Neural cell (in vitro differentiated cells): Measurements from ENCODE around the gene SETX. TPM values are rescaled to one million over a fixed set of nuclear protein-coding genes. Genes with fewer than 3 reads are reported as not detected.

Source experiments
- H2AFZ ChIP-seq: fragments of 200-600, 300-800 bp; sonication (generic), shearing (Covaris generic); 2 replicates; pipeline ENCODE4 v1.6.0; 2014; ENCODE audit warnings: low read depth, mild to moderate bottlenecking, antibody characterized with exemption, low read length, moderate library complexity
- H3F3A ChIP-seq: fragments of 200-600 bp; shearing (Covaris generic); 2 replicates; pipeline ENCODE4 v1.6.1; 2016; ENCODE audit warnings: mild to moderate bottlenecking, moderate library complexity, mixed read lengths, antibody characterized with exemption, low read length; ENCODE audit not compliant: insufficient read depth, poor library complexity, severe bottlenecking
- H3K27ac ChIP-seq: fragments of 200-600, 300-800 bp; sonication (generic), shearing (Covaris generic); 2 replicates; pipeline ENCODE4 v1.5.1; 2014; ENCODE audit warnings: mild to moderate bottlenecking, low read length, moderate library complexity
- H3K27me3 ChIP-seq: fragments of 300-800, 200-600 bp; sonication (generic), shearing (Covaris generic); 2 replicates; pipeline ENCODE4 v1.6.0; 2014; ENCODE audit warnings: mild to moderate bottlenecking, low read depth, low read length, moderate library complexity; ENCODE audit not compliant: insufficient read depth
- H3K36me3 ChIP-seq: fragments of 300-800, 200-600 bp; sonication (generic), shearing (Covaris generic); 2 replicates; pipeline ENCODE4 v1.5.1; 2014; ENCODE audit warnings: mild to moderate bottlenecking, antibody characterized with exemption, low read length, moderate library complexity; ENCODE audit not compliant: insufficient read depth
- H3K4me2 ChIP-seq: fragments of 300-800, 200-600 bp; sonication (generic), shearing (Covaris generic); 2 replicates; pipeline ENCODE4 v1.6.0; 2014; ENCODE audit warnings: mild to moderate bottlenecking, low read length
- H3K4me3 ChIP-seq: fragments of 300-800, 200-600 bp; sonication (generic), shearing (Covaris generic); 2 replicates; pipeline ENCODE4 v1.5.1; 2014; ENCODE audit warnings: mild to moderate bottlenecking, low read length, moderate library complexity
- H3K79me2 ChIP-seq: fragments of 200-600 bp; shearing (Covaris generic); replicated peaks from 2 replicates; pipeline ENCODE4 v1.6.0; 2014; ENCODE audit warnings: mild to moderate bottlenecking, low read length, moderate library complexity; ENCODE audit not compliant: insufficient read depth
- H3K9ac ChIP-seq: fragments of 300-800, 200-600 bp; sonication (generic), shearing (Covaris generic); 2 replicates; pipeline ENCODE4 v1.6.1; 2016; ENCODE audit warnings: mild to moderate bottlenecking, low read length, mixed read lengths
- H3K9me2 ChIP-seq: fragments of 200-600 bp; shearing (Covaris generic); 2 replicates; pipeline ENCODE4 v1.6.1; 2016; ENCODE audit warnings: mild to moderate bottlenecking, low read length, mixed read lengths; ENCODE audit not compliant: insufficient read depth
- H3K9me3 ChIP-seq: fragments of 200-600, 300-800 bp; sonication (generic), shearing (Covaris generic); 2 replicates; pipeline ENCODE4 v1.6.1; 2016; ENCODE audit warnings: mild to moderate bottlenecking, mixed run types, low read length, moderate library complexity, mixed read lengths
- H4K20me1 ChIP-seq: fragments of 200-600 bp; shearing (Covaris generic); 2 replicates; pipeline ENCODE4 v1.6.1; 2016; ENCODE audit warnings: mild to moderate bottlenecking, mixed run types; ENCODE audit not compliant: insufficient read depth
- CTCF ChIP-seq: fragments of 450-650 bp; IDR thresholded peaks from 2 replicates; pipeline ENCODE4 v1.5.1; 2014; ENCODE audit warnings: antibody characterized with exemption, mild to moderate bottlenecking, moderate library complexity; ENCODE audit not compliant: poor library complexity, severe bottlenecking
- EP300 ChIP-seq: fragments of 450-650 bp; conservative IDR thresholded peaks from 2 replicates; pipeline ENCODE4 v1.6.1; 2014; ENCODE audit warnings: antibody characterized with exemption, mild to moderate bottlenecking, moderate library complexity; ENCODE audit not compliant: poor library complexity, severe bottlenecking
- EZH2 ChIP-seq: fragments of 200-600, 300-800 bp; shearing (Covaris generic), sonication (generic); IDR thresholded peaks from 2 replicates; pipeline ENCODE4 v1.6.1; 2014; ENCODE audit warnings: antibody characterized with exemption, low read length, borderline replicate concordance, mild to moderate bottlenecking; ENCODE audit not compliant: insufficient read depth, poor library complexity, severe bottlenecking
- MXI1 ChIP-seq: fragments of 450-650 bp; conservative IDR thresholded peaks from 2 replicates; pipeline ENCODE4 v1.6.1; 2014; ENCODE audit warnings: antibody characterized with exemption, mild to moderate bottlenecking; ENCODE audit not compliant: poor library complexity, severe bottlenecking
- POLR2AphosphoS5 ChIP-seq: IDR thresholded peaks from 2 replicates; pipeline ENCODE4 v1.6.1; 2012
- RAD21 ChIP-seq: fragments of 450-650 bp; conservative IDR thresholded peaks from 2 replicates; pipeline ENCODE4 v1.6.1; 2014; ENCODE audit warnings: antibody characterized with exemption, mild to moderate bottlenecking, moderate library complexity
- REST ChIP-seq: IDR thresholded peaks from 2 replicates; pipeline ENCODE4 v1.6.1; 2012; ENCODE audit warnings: borderline replicate concordance
- SMC3 ChIP-seq: fragments of 450-650 bp; conservative IDR thresholded peaks from 2 replicates; pipeline ENCODE4 v1.6.1; 2014; ENCODE audit warnings: antibody characterized with exemption, mild to moderate bottlenecking, moderate library complexity; ENCODE audit not compliant: poor library complexity
- TAF1 ChIP-seq: IDR thresholded peaks from 2 replicates; pipeline ENCODE4 v1.6.1; 2012; ENCODE audit warnings: low read depth
- polyA plus RNA-seq: library from polyadenylated mRNA; depleted of rRNA; stranded (reverse); fragments of >200 nt; gene quantifications from 2 replicates; pipeline ENCODE4 v1.2.3, GENCODE V29; 2014

SETX gene
- polyA plus RNA-seq, 1 donor from 2014 or later, result 32.0 TPM

- no peaks in the 10 kb centered on the region for H3K9me2 ChIP-seq
- H3F3A ChIP-seq, result no peaks in the 10 kb centered on the region
- H3K27ac ChIP-seq, result no peak overlapping the region
- H3K4me2 ChIP-seq, result no peak overlapping the region
- no peaks in the 10 kb centered on the region for H4K20me1 ChIP-seq
- H2AFZ ChIP-seq, result no peak overlapping the region
- TF ChIP-seq TAF1 (no peak), EP300 (no peak)
- no peak overlapping the region for H3K9ac ChIP-seq
- H3K4me3 ChIP-seq, result no peak overlapping the region
- no peaks in the 10 kb centered on the region for H3K9me3 ChIP-seq
- no peaks in the 10 kb centered on the region for H3K27me3 ChIP-seq
- no peaks in the 10 kb centered on the region for H3K36me3 ChIP-seq
- H3K79me2 ChIP-seq, result no peaks in the 10 kb centered on the region
These were observed 36.7 kb upstream of the SETX start for GRCh38 chr9:132391449-132391848.

GRCh38 chr9:132390966-132391365 is 36.2 kb upstream of the SETX start:
- H3K4me3 ChIP-seq, result no peak overlapping the region
- H3K4me2 ChIP-seq, result no peak overlapping the region
- H3K36me3 ChIP-seq, result no peaks in the 10 kb centered on the region
- no peaks in the 10 kb centered on the region for H3F3A ChIP-seq
- H3K27ac ChIP-seq, result no peak overlapping the region
- no peaks in the 10 kb centered on the region for H4K20me1 ChIP-seq
- H3K9me2 ChIP-seq, result no peaks in the 10 kb centered on the region
- H3K27me3 ChIP-seq, result no peaks in the 10 kb centered on the region
- no peak overlapping the region for H3K9ac ChIP-seq
- H2AFZ ChIP-seq, result no peak overlapping the region
- no peaks in the 10 kb centered on the region for H3K9me3 ChIP-seq
- H3K79me2 ChIP-seq, result no peaks in the 10 kb centered on the region
- TF ChIP-seq REST (no peak), RAD21 (no peak), POLR2AphosphoS5 (no peak), MXI1 (no peak), EP300 (no peak), SMC3 (no peak), TAF1 (no peak), EZH2 (no peak)

- TF ChIP-seq MXI1, result no peak
- no peak for TF ChIP-seq EP300
- TF ChIP-seq TAF1, result no peak
- TF ChIP-seq SMC3, result no peak
- TF ChIP-seq CTCF, result no peak
- no peak for TF ChIP-seq REST
- no peak for TF ChIP-seq EZH2
- no peak for TF ChIP-seq POLR2AphosphoS5
- TF ChIP-seq RAD21, result no peak
- no peaks in the 10 kb centered on the region for H3K79me2 ChIP-seq
- no peak overlapping the region for H3K9ac ChIP-seq
- H2AFZ ChIP-seq, result no peak overlapping the region
- H3K27me3 ChIP-seq, result no peaks in the 10 kb centered on the region
- H3K9me2 ChIP-seq, result no peaks in the 10 kb centered on the region
- no peaks in the 10 kb centered on the region for H3F3A ChIP-seq
- H3K27ac ChIP-seq, result no peak overlapping the region
- H3K9me3 ChIP-seq, result no peaks in the 10 kb centered on the region
- no peaks in the 10 kb centered on the region for H3K36me3 ChIP-seq
- H3K4me3 ChIP-seq, result no peak overlapping the region
- H4K20me1 ChIP-seq, result no peaks in the 10 kb centered on the region
- no peak overlapping the region for H3K4me2 ChIP-seq
These were observed 32.3 kb upstream of the SETX start for GRCh38 chr9:132387133-132387532.
